Measurements from ENCODE around the gene SLC50A1.

The SLC50A1 gene

GRCh38 chr1:155185783-155186066, 50.1 kb downstream of the SLC50A1 start:
- no peak for DNase-seq

DNA sequence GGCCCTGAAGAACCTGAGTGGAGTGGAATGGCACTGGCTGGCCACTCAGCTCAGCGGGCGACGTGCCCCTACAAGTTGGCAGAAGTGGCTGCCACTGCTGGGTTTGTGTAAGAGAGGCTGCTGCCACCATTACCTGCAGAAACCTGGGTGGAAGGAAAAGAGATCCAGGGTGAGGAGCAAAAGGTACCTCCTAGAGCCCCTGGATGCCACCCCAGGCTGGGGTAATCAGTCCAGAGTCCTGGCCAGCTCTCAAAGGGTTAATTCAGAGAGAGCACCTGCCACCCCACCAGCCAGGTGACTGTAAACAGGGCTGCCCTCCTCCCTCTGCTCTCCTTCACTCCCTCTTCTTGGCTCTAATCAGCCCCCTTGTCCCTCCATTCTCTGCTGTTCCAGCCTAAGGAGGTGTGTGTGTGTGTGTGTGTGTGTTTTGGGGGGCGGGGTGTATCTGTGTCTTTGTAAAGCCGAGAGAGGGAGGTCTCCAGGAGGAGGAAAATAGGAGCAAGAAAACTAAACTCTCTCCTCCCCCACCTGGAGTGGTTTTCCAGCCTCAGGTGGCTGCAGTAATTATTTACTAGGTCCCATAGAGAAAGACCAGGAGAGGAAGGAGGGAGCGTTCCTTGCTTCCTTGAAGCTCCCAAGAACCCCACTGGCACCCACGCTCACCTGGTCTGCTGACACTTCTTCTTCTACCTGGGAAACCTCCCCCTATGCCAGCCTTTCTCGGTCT, 50.6 kb downstream of the SLC50A1 start:
- DNase-seq: no peak

DNA sequence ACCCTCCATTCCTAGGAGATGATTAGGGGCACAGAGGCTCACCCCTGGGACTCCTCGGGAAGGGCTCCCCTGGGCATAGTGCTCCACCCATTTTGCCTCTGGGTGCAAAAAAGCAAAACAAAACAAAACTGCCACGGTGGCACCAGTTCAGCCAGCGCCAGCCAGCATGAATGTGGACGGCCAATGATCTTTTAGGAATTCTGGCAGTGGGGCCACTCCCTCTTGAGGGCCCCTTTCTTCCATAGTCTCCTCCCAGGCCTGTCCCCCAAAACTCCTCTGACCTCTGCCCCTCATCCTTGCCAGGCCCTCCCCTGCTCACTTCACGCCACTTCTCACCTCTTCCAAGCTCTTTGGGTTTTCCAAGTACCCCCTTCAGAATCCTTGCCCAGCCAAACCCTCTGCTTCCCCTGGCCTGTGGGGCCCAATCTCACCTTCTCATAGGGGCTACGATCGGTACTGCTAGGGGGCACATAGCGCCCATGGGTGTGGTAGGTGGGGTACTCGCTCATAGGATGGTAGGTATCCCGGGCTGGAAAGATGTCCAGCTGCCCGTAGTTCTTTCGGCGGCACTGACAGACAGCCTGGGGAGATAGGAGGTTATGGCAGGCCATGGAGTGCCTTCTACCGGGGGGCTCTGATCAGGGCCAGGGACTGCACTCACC, 51.3 kb downstream of the SLC50A1 start:
- DNase-seq: no peak

DNA sequence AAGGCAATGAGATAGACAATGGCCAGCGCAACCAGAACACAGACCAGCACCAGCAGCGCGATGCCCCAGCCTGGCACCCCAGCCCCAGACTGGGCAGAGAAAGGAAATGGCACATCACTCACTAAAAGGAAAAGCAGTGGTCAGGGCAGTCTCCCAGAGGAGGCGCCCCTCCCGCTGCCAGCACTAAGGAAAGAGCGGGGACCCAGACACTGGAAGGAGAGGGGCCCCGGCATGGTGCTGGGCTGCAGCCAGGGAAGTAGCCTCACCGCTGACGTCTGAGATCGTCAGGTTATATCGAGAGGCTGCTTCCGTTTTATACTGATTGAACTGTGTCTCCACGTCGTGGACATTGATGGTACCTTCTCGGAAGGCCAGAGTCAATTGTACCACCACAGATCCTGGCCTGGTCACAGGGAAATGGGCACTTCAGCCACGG, 51.8 kb downstream of the SLC50A1 start:
- DNase-seq: no peak

GRCh38 chr1:155188268-155188667, 52.6 kb downstream of the SLC50A1 start:
- DNase-seq: no peak
